ENCODE measurements around the gene MAST3.
"Not testable (repeated sequence)": the region's sequence is repeated elsewhere in the genome, so short reads cannot be mapped to it uniquely, and the experiment has no call there.

MAST3 gene

DNA sequence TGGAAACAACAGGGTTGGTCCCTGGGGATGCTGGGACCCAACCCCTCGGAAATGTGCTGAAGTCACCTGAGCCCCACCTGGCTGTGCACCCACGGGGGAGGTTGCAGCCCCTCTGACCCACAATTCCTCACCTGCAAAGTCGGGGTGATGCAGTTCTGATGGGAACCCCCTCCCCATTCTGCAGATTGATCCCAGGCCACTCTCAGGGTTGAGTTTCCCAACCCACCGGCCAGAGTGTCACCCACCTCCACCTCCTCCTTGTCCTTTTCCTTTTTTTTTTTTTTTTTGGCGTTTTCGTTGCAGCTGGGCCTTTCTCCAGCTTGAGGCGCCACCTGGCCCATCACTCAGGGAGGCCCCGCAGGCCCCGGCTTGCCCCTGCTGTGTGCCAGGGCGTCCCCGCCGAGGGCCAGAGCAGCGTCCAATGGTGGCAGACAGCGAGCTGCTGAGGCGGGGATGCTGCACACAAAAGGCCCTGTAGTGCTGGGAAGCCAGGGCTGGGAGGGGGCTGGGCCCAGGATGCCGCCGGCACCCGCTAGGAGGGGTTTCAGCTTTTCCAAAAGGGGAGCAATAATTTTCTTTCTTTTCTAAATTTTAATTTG, 60.0 kb downstream of the MAST3 start:
- Histone ChIP-seq H3K27me3 (ENCODE audit: low read depth, low read length) (no peaks in the 10 kb centered on the region), H3K9me3 (ENCODE audit: insufficient read depth, low read length) (no peaks in the 10 kb centered on the region), H2AFZ (ENCODE audit: low read depth, low read length) (no peak overlapping the region), H3K4me1 (ENCODE audit: low read length) (peaks cover 18% of the 10 kb centered on the region), H3K4me2 (ENCODE audit: low read length) (no peak overlapping the region), H3K27ac (ENCODE audit: low read length) (no peak overlapping the region), H4K20me1 (ENCODE audit: insufficient read depth, low read length) (peaks cover 8% of the 10 kb centered on the region; the same call in 1 of the 2 replicates), H3K79me2 (ENCODE audit: low read length) (peaks cover 13% of the 10 kb centered on the region; the same call in 1 of the 2 replicates), H3K36me3 (replicated peaks; ENCODE audit: low read depth, low read length) (peaks cover 21% of the 10 kb centered on the region), H3K4me3 (ENCODE audit: low read length) (no peak overlapping the region), H3K9ac (ENCODE audit: low read length) (no peak overlapping the region)
- TF ChIP-seq EZH2phosphoT487 (IDR thresholded peaks at IDR 0.05; ENCODE audit: low read depth) = no peak
- TF ChIP-seq, protein P1, sequence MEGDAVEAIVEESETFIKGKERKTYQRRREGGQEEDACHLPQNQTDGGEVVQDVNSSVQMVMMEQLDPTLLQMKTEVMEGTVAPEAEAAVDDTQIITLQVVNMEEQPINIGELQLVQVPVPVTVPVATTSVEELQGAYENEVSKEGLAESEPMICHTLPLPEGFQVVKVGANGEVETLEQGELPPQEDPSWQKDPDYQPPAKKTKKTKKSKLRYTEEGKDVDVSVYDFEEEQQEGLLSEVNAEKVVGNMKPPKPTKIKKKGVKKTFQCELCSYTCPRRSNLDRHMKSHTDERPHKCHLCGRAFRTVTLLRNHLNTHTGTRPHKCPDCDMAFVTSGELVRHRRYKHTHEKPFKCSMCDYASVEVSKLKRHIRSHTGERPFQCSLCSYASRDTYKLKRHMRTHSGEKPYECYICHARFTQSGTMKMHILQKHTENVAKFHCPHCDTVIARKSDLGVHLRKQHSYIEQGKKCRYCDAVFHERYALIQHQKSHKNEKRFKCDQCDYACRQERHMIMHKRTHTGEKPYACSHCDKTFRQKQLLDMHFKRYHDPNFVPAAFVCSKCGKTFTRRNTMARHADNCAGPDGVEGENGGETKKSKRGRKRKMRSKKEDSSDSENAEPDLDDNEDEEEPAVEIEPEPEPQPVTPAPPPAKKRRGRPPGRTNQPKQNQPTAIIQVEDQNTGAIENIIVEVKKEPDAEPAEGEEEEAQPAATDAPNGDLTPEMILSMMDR (IDR thresholded peaks at IDR 0.05; ENCODE audit: low read depth, low read length) = no peak

DNA sequence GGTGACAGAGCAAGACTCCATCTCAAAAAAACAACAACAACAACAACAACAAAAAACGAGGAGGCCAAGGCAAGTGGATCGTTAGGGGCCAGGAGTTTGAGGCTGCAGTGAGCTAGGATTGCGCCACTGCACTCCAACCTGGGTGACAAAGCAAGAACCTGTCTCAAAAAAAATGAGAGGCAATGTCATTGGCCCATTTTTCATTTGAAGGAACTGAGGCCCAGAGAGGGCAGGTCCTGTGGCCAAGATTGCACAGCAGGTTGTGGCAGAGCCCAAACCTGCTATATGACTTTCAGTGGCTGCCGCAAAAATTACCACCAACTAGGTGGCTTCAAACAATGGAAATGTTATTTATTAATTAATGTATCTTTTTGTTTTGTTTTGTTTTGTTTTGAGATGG, 60.9 kb downstream of the MAST3 start:
- peaks cover 8% of the 10 kb centered on the region; the same call in 1 of the 2 replicates for H4K20me1 ChIP-seq (ENCODE audit: insufficient read depth, low read length)
- peaks cover 11% of the 10 kb centered on the region; the same call in 1 of the 2 replicates for H3K79me2 ChIP-seq (ENCODE audit: low read length)
- TF ChIP-seq EZH2phosphoT487 (IDR thresholded peaks at IDR 0.05; ENCODE audit: low read depth) = no peak
- TF ChIP-seq, protein P1 (IDR thresholded peaks at IDR 0.05; ENCODE audit: low read depth, low read length) = no peak
- no peaks in the 10 kb centered on the region for H3K9me3 ChIP-seq (ENCODE audit: insufficient read depth, low read length)
- H3K4me1 ChIP-seq (ENCODE audit: low read length) = peaks cover 18% of the 10 kb centered on the region
- no peak overlapping the region for H3K9ac ChIP-seq (ENCODE audit: low read length)
- H2AFZ ChIP-seq (ENCODE audit: low read depth, low read length) = no peak overlapping the region
- no peaks in the 10 kb centered on the region for H3K27me3 ChIP-seq (ENCODE audit: low read depth, low read length)
- H3K4me2 ChIP-seq (ENCODE audit: low read length) = no peak overlapping the region
- H3K27ac ChIP-seq (ENCODE audit: low read length) = no peak overlapping the region
- no peak overlapping the region for H3K4me3 ChIP-seq (ENCODE audit: low read length)
- peaks cover 27% of the 10 kb centered on the region for H3K36me3 ChIP-seq (replicated peaks; ENCODE audit: low read depth, low read length)

DNA sequence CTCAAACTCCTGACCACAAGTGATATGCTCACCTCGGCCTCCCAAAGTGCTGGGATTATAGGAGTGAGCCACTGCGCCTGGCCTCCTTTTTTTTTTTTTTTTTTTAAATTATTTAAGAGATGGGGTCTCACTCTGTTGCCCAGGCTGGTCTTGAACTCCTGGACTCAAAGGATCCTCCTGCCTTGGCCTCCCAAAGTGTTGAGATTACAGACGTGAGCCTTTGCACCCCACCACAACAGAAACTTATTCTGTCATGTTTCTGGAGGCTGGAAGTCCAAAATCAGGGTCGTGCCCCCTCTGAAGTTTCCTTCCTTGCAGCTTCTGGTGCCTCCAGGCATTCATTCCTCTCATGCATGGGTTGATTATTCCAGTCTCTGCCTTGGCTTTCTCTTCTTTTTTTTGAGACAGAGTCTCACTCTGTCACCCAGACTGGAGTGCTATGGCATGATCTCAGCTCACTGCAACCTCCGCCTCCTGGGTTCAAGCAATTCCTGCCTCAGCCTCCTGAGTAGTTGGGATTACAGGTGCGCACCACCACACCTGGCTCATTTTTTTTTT, 61.6 kb downstream of the MAST3 start:
- H3K9me3 ChIP-seq (ENCODE audit: insufficient read depth, low read length); H3K27ac ChIP-seq (ENCODE audit: low read length); H3K9ac ChIP-seq (ENCODE audit: low read length); H3K4me2 ChIP-seq (ENCODE audit: low read length); H3K4me3 ChIP-seq (ENCODE audit: low read length); H2AFZ ChIP-seq (ENCODE audit: low read depth, low read length); H4K20me1 ChIP-seq (ENCODE audit: insufficient read depth, low read length); H3K79me2 ChIP-seq (ENCODE audit: low read length); H3K27me3 ChIP-seq (ENCODE audit: low read depth, low read length): not testable (repeated sequence)
- Histone ChIP-seq H3K4me1 (ENCODE audit: low read length) (peaks cover 14% of the 10 kb centered on the region), H3K36me3 (replicated peaks; ENCODE audit: low read depth, low read length) (peaks cover 27% of the 10 kb centered on the region)

DNA sequence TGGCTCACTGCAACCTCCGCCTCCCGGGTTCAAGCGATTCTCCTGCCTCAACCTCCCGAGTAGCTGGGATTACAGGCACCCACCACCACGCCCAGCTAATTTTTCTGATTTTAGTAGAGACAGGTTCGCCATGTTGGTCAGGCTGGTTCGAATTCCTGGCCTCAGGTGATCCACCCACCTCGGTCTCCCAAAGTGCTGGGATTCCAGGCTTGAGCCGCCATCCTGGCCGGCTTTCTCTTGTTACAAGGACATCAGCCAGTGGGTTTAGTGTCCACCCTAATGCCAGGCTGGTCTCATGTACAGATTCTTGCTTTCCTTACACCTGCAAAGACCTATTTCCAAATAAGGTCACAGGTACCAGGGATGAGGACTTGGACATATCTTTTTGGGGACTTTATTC, 62.2 kb downstream of the MAST3 start:
- TF ChIP-seq, protein P1 (IDR thresholded peaks at IDR 0.05; ENCODE audit: low read depth, low read length) = no peak
- TF ChIP-seq EZH2phosphoT487 (IDR thresholded peaks at IDR 0.05; ENCODE audit: low read depth) = no peak
- Histone ChIP-seq H3K9ac (ENCODE audit: low read length) (no peak overlapping the region), H3K4me1 (ENCODE audit: low read length) (peaks cover 10% of the 10 kb centered on the region), H3K36me3 (replicated peaks; ENCODE audit: low read depth, low read length) (peaks cover 27% of the 10 kb centered on the region), H3K9me3 (ENCODE audit: insufficient read depth, low read length) (no peaks in the 10 kb centered on the region), H3K27ac (ENCODE audit: low read length) (no peak overlapping the region), H3K4me2 (ENCODE audit: low read length) (peak overlapping the region; percentile 94), H2AFZ (ENCODE audit: low read depth, low read length) (no peak overlapping the region), H3K79me2 (ENCODE audit: low read length) (no peaks in the 10 kb centered on the region), H3K4me3 (ENCODE audit: low read length) (no peak overlapping the region), H3K27me3 (ENCODE audit: low read depth, low read length) (no peaks in the 10 kb centered on the region), H4K20me1 (ENCODE audit: insufficient read depth, low read length) (no peaks in the 10 kb centered on the region)
